ENCODE measurements around the gene RNASET2.
"Not testable (repeated sequence)": the region's sequence is repeated elsewhere in the genome, so short reads cannot be mapped to it uniquely, and the experiment has no call there.

Gene RNASET2

GRCh38 chr6:166969390-166970002, 13.1 kb upstream of the RNASET2 start:
- DNase-seq: peak; percentile 43

- no peak for DNase-seq
Observed at GRCh38 chr6:166966268-166966667, 9.9 kb upstream of the RNASET2 start.

- no peak for DNase-seq
Observed at GRCh38 chr6:166960609-166960978, 4.2 kb upstream of the RNASET2 start.

GRCh38 chr6:166959911-166960608, 3.7 kb upstream of the RNASET2 start:
- DNase-seq: no peak

GRCh38 chr6:166958926-166959861, 2.8 kb upstream of the RNASET2 start:
- no peak for DNase-seq

GRCh38 chr6:166957805-166958076, 1.4 kb upstream of the RNASET2 start:
- DNase-seq: no peak

- no peak for DNase-seq
Observed at GRCh38 chr6:166957087-166957804, 896 bp upstream of the RNASET2 start.

- DNase-seq: no peak
Observed at GRCh38 chr6:166955865-166956443, 396 bp downstream of the RNASET2 start.

- DNase-seq: no peak
Observed at GRCh38 chr6:166955121-166955864, 1.1 kb downstream of the RNASET2 start.

GRCh38 chr6:166954118-166954713, 2.1 kb downstream of the RNASET2 start:
- no peak for DNase-seq

- DNase-seq: no peak
Observed at GRCh38 chr6:166952567-166953486, 3.5 kb downstream of the RNASET2 start.

GRCh38 chr6:166952121-166952520, 4.2 kb downstream of the RNASET2 start:
- no peak for DNase-seq

GRCh38 chr6:166951670-166952060, 4.7 kb downstream of the RNASET2 start:
- DNase-seq: no peak

- peak; percentile 31 for DNase-seq
Observed at GRCh38 chr6:166950892-166951669, 5.3 kb downstream of the RNASET2 start.

GRCh38 chr6:166950443-166950821, 5.9 kb downstream of the RNASET2 start:
- DNase-seq: no peak

- no peak for DNase-seq
Observed at GRCh38 chr6:166949528-166950442, 6.6 kb downstream of the RNASET2 start.

GRCh38 chr6:166948724-166949123, 7.6 kb downstream of the RNASET2 start:
- DNase-seq: not testable (repeated sequence)

GRCh38 chr6:166947251-166947650, 9.1 kb downstream of the RNASET2 start:
- no peak for DNase-seq

- DNase-seq: no peak
Observed at GRCh38 chr6:166946125-166946524, 10.2 kb downstream of the RNASET2 start.

Measured in fibroblast of skin of right biceps (primary cell).